ENCODE data around the gene CABP4.

The CABP4 gene

GRCh38 chr11:67436459-67437081, 18.6 kb upstream of the CABP4 start:
- no peak for DNase-seq

GRCh38 chr11:67437082-67437808, 17.9 kb upstream of the CABP4 start, which contains the start of gene PTPRCAP:
PTPRCAP (minus strand) TSS chr11:67437682; CDS start chr11:67437619, 63 bp downstream.
- DNase-seq = no peak

DNA sequence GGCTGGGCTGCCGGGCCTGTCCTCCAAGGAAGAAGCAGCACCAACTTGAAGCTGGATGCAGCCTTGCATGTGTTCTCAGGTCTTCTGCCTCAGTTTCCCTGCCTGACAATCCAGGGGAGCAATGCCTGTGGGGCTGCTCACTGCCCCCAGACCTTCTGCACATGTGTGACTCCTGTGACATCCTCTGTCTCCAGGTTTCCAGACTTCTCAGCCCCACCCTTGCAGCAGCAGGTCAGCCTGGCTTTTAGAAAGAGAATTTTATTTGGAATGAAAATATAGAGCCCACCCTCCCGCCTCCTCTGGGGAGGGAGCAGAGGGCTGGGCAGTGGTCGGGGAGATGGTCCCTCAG, 17.4 kb upstream of the CABP4 start:
- DNase-seq = no peak

- no peak for DNase-seq
Measured at GRCh38 chr11:67438158-67438902, 16.8 kb upstream of the CABP4 start.

DNA sequence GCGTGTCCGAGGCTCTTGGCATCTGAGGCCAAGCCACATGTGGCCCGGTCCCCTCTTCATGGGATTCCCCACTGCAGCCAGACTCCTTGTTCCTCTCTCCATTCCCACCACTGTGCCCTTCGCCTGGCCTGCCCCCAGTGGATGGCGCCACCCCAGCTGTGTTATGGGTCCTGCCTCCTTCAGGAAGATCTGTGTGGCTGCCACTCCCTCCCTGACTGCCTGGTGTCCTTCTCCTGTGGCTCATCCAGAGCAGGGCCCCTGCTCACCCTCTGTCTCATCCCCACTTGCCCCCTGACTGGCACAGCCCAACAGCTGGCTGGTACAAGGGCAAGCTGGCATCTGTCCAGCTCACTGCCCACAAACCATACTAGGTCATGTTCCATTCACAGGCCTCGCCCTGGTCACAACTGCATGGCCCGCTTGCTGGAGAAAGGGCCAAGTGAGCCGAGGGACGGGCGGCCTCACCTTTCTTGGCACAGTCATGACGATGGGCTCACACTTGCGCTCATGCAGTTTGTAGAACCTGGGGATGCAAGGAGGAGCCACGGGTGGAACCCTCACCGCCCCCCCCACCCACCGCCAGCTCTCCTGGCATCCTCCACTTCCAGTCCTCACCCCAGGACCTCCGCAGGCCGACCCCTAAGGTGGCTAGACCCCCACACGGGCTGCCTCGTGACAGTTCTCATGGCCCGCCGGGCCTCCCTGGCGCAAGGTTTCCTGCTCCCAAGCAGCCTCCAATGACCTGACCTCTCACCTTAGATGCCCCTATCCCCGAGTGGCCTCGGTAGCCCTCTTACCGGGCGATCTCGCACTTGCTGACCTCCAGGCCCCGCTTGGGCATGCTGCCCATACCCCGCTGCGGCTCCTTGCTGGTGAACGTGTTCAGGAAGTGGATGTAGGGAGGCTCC, 15.6 kb upstream of the CABP4 start:
- peak; percentile 97 for DNase-seq

GRCh38 chr11:67440229-67441097, 14.7 kb upstream of the CABP4 start:
- no peak for DNase-seq

- no peak for DNase-seq
Measured at GRCh38 chr11:67441098-67441563, 14.0 kb upstream of the CABP4 start.

DNA sequence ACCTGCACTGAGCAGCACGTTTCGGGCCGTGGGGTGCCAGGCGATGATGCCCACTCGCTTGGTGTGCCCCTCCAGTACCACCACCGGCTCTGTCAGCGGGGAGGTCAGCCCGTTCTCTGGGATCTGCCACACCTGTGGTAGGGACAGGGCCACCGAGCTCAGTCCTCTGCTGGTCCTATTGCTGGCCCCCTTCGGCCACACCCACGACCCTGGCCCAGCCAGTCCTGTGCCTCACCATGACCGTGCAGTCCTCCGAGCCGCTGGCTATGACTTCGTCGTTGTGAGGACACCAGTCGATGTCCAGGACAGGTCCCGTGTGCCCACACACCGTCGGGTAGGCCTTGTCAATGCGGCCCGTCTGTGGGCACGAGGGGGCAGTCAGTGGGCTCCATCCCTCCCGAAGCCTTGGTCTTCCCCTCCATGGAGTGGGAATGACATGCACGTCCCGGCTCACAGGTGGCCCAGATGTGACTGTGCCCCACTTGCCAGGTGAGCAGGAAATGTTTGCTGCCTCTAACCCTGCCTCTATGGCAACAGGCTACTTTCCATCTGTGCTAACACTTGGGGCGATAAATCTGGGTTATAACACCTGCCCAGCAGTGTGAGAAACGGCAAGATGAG, 13.3 kb upstream of the CABP4 start:
- no peak for DNase-seq

- DNase-seq = no peak
Measured at GRCh38 chr11:67442504-67443404, 12.4 kb upstream of the CABP4 start.

DNA sequence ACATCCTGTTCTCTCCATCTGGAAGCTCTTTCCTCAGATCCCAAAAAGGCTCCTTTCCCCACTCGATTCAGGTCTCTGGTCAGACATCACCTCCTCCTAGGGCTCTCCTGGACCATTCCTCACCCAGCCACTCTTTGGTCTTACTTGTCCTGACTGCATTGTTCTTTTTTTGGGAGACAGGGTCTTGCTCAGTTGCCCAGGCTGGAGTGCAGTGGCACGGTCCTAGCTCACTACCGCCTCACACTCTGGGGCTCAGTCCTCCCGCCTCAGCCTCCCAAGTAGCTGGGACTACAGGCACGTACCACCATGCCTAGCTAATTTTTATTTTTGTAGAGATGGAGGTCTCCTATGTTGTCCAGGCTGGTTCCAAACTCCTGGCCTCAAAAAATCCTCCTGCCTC, 9.6 kb upstream of the CABP4 start:
- DNase-seq = no peak

GRCh38 chr11:67448220-67448609, 6.9 kb upstream of the CABP4 start:
- no peak for DNase-seq

- DNase-seq = no peak
Measured at GRCh38 chr11:67449116-67449844, 5.9 kb upstream of the CABP4 start.

- DNase-seq = no peak
Measured at GRCh38 chr11:67450796-67451657, 4.1 kb upstream of the CABP4 start.

GRCh38 chr11:67451658-67451976, 3.5 kb upstream of the CABP4 start:
- DNase-seq = no peak

- no peak for DNase-seq
Measured at GRCh38 chr11:67452141-67452952, 2.8 kb upstream of the CABP4 start, which contains the start of gene GPR152. GPR152 (minus strand) TSS chr11:67452729; CDS start chr11:67452724, 5 bp downstream.

GRCh38 chr11:67453816-67454732, 1.1 kb upstream of the CABP4 start:
- no peak for DNase-seq

All from 8988T (cell line).